C4-2B (cell line): ENCODE measurements around the gene TNIP1.

Source experiments
- H3K27ac ChIP-seq: fragments of 450-650 bp; 2 replicates; pipeline ENCODE4 v1.5.1; 2017
- ZFX ChIP-seq: fragments of 450-650 bp; IDR thresholded peaks from 2 replicates; pipeline ENCODE4 v1.6.1; 2017
- TF ChIP-seq, protein P1 (sequence below): fragments of 450-650 bp; conservative IDR thresholded peaks from 2 replicates; pipeline ENCODE4 v1.5.1; 2017; ENCODE audit warnings: mild to moderate bottlenecking

TNIP1 gene

GRCh38 chr5:151077419-151077818, 3.4 kb downstream of the TNIP1 start:
- TF ChIP-seq, protein P1, sequence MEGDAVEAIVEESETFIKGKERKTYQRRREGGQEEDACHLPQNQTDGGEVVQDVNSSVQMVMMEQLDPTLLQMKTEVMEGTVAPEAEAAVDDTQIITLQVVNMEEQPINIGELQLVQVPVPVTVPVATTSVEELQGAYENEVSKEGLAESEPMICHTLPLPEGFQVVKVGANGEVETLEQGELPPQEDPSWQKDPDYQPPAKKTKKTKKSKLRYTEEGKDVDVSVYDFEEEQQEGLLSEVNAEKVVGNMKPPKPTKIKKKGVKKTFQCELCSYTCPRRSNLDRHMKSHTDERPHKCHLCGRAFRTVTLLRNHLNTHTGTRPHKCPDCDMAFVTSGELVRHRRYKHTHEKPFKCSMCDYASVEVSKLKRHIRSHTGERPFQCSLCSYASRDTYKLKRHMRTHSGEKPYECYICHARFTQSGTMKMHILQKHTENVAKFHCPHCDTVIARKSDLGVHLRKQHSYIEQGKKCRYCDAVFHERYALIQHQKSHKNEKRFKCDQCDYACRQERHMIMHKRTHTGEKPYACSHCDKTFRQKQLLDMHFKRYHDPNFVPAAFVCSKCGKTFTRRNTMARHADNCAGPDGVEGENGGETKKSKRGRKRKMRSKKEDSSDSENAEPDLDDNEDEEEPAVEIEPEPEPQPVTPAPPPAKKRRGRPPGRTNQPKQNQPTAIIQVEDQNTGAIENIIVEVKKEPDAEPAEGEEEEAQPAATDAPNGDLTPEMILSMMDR: no peak
- TF ChIP-seq ZFX: no peak
- no peak overlapping the region for H3K27ac ChIP-seq

DNA sequence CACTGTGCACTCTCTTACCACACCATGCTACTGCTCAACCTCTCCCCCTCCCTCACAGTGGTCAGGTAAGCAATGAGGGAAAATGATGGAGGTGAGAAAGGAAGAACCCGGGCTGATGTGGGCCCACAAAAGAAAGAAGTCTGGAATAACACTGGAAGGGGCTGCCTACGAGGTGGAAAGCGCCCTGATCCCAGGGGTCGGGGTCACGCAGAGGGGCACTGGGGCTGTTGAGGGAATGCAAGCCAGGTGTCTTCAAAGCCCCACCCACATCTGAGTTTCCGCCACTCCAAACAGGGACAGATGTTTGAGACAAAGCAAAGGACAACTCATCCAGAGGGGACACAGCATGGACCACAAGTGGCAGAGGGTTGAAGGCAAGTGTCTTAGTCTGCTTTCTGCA, 4.2 kb downstream of the TNIP1 start:
- no peak overlapping the region for H3K27ac ChIP-seq
- TF ChIP-seq, protein P1: no peak
- TF ChIP-seq ZFX: no peak

DNA sequence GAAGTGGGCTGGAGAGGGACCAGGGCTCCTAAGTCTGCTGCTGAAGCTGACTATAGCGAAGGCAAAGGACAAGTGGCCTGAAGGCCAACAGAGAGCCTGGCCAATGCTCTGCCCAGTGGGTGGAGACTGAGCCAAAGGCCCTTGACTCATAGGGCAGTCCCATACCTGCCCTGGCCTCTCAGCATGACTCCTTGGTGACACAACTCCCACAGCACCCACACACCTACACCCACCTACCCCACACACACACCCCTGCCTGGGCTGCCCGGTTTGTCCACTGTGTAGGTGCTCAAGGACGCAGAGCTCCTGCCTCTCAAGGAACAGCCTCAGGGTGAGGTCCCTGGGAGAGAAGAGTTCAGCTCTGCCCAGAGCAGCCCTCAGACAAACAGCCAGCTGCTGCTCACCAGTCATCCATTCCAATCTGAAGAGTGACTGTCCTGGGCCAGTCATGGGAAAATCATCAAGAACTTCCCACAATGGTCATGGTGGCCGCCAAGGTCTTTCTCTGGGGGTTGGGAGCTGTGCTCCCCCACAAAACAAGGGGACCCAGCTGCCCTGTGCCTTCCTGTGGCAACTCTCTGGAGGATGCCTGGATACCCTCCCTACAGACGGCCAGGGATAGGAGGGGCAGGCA, 5.0 kb downstream of the TNIP1 start:
- no peak overlapping the region for H3K27ac ChIP-seq
- TF ChIP-seq, protein P1: no peak

DNA sequence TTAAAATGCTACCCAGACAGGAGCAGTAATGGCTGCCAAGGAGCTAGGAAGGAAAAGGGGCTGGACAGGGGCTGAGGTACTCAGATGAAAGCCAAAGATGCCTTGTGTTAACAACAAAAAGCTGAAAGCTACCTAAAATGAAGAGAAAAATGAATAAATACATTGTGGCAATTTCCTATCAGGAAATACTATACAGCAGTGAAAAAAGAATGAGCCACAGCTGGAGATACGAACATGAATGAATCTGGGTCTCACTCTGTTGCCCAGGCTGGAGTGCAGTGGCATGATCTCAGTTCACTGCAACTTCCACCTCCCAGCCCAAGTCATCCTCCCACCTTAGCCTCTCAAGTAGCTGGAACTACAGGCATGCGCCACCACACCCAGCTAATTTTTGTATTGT, 6.3 kb downstream of the TNIP1 start:
- TF ChIP-seq, protein P1: no peak
- no peak for TF ChIP-seq ZFX
- H3K27ac ChIP-seq: no peak overlapping the region

DNA sequence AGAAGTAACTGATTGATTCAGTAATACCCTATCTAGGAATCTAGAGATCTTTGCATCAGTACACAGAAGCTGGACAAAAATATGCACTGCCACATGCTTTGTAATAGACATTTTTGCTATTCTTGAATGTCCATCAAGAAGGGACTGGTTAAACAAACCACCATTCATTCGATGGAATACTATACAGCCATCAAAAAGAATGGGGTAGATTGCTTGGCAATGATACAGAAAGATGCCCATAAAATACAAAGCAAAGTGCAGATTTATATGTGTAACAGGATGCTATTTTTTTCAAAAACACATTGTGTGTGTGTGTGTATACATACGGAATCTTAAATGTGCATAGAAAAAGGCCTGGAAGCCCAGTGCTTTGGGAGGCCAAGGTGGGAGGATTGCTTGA, 7.6 kb downstream of the TNIP1 start:
- TF ChIP-seq, protein P1: no peak
- no peak for TF ChIP-seq ZFX
- no peak overlapping the region for H3K27ac ChIP-seq

DNA sequence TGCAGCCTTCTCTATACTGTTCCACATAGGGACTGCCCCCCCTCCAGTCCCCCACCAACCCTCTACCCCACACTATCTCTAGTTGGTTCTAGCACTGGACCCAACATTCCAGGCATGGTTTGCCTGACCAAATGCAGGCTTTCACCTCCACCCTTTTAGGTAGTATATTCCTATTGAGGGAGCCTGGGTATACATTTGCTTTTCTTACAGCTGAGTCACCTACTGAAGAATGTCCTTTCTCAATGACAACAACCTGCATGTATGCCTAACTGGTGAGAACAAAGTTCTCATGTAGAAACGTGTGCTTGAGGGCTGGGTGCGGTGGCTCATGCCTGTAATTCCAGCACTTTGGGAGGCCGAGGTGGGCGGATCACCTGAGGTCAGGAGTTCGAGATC, 8.2 kb downstream of the TNIP1 start:
- H3K27ac ChIP-seq: no peak overlapping the region
- TF ChIP-seq ZFX: no peak
- TF ChIP-seq, protein P1: no peak

- no peak overlapping the region for H3K27ac ChIP-seq
- no peak for TF ChIP-seq ZFX
- TF ChIP-seq, protein P1: no peak
These were observed 8.8 kb downstream of the TNIP1 start for GRCh38 chr5:151071848-151072629.
